ENCODE measurements around the gene ATP7B.

GRCh38 chr13:52034616-52035226 is 23.5 kb upstream of the ATP7B start:
- TF ChIP-seq CEBPB (IDR thresholded peaks at IDR 0.05) (no peak), NFIC (IDR thresholded peaks at IDR 0.05) (no peak), MAX (IDR thresholded peaks at IDR 0.05) (no peak)
